Natural killer cell (primary cell): ENCODE measurements around the gene NSRP1. TPM values are rescaled to one million over a fixed set of nuclear protein-coding genes. Genes with fewer than 3 reads are reported as not detected.

Experiments used
- ATAC-seq, 3 donors: fragments of 150-1000 bp in 2 of 3; fragments of 200-7000 bp in 1 of 3; cut with Tn5 transposase; 1 replicate in 1 of 3; 2 replicates in 2 of 3; pipeline ENCODE4 v1.10.0; 2021; ENCODE audit warnings: mild to moderate bottlenecking in 2 of 3, moderate library complexity in 2 of 3
- DNase-seq, 2 donors: peaks; one replicate each; pipeline versions ENCODE4 v3.0.0 to v3.0.0-alpha.2; 2013 to 2021; ENCODE audit warnings: mixed read lengths in 1 of 2
- H3K27ac ChIP-seq: one replicate; pipeline ENCODE4 v1.5.1; 2013; ENCODE audit warnings: mild to moderate bottlenecking, low read length
- H3K27me3 ChIP-seq: one replicate; pipeline ENCODE4 v1.6.1; 2013; ENCODE audit warnings: low read length; ENCODE audit not compliant: control insufficient read depth, insufficient read depth
- H3K36me3 ChIP-seq: one replicate; pipeline ENCODE4 v1.6.1; 2013; ENCODE audit warnings: low read length; ENCODE audit not compliant: control insufficient read depth, insufficient read depth
- H3K4me1 ChIP-seq: one replicate; pipeline ENCODE4 v1.6.1; 2013; ENCODE audit warnings: low read length; ENCODE audit not compliant: control insufficient read depth, insufficient read depth
- H3K4me3 ChIP-seq: one replicate; pipeline ENCODE4 v1.5.1; 2013; ENCODE audit warnings: low read length
- H3K9me3 ChIP-seq: one replicate; pipeline ENCODE4 v1.6.1; 2013; ENCODE audit warnings: low read length; ENCODE audit not compliant: control insufficient read depth, insufficient read depth
- H3K27ac Mint-ChIP-seq, 2 donors: one replicate each; pipeline ENCODE4 v1.8.0; 2022; ENCODE audit warnings: mild to moderate bottlenecking in 2 of 2, mixed read lengths in 2 of 2, moderate library complexity in 1 of 2
- H3K27me3 Mint-ChIP-seq, 2 donors: one replicate each; pipeline ENCODE4 v1.8.0; 2022; ENCODE audit warnings: low read depth in 2 of 2, mixed read lengths in 2 of 2
- H3K36me3 Mint-ChIP-seq: one replicate; pipeline ENCODE4 v1.8.0; 2022; ENCODE audit warnings: mixed read lengths
- H3K4me1 Mint-ChIP-seq, 2 donors: one replicate each; pipeline ENCODE4 v1.8.0; 2022; ENCODE audit warnings: mixed read lengths in 2 of 2
- H3K4me3 Mint-ChIP-seq: one replicate; pipeline ENCODE4 v1.8.0; 2022; ENCODE audit warnings: mild to moderate bottlenecking, moderate library complexity, mixed read lengths
- H3K9me3 Mint-ChIP-seq, 2 donors: one replicate each; pipeline ENCODE4 v1.8.0; 2022; ENCODE audit warnings: mixed read lengths in 2 of 2
- CTCF ChIP-seq: fragments of 200-600 bp; IDR thresholded peaks from one replicate; pipeline ENCODE4 v1.8.0; 2022; ENCODE audit warnings: antibody characterized with exemption
- WGBS: methylation state at CpG from one replicate; pipeline ENCODE4 v1.1.7; 2013; ENCODE audit warnings: missing lambda C conversion rate; ENCODE audit not compliant: insufficient coverage; 5-methylcytosine and 5-hydroxymethylcytosine counted together
- intact Hi-C: fragments of 100-400 bp; cut with micrococcal nuclease; formaldehyde crosslinking; loops from one replicate; pipeline ENCODE4 v1.14.2; 2022
- total RNA-seq, 4 donors: library from RNA; stranded (reverse); fragments of 120-200 nt in 1 of 4; gene quantifications; one replicate each; pipeline versions ENCODE4 v1.2.3 to v1.2.4, GENCODE V29; 2013 to 2022

The NSRP1 gene
- total RNA-seq, 3 donors from 2014 or later (not counting 1 experiment from before 2014, with no cell fraction given) = 27.0 to 33.7 (median 29.7) TPM

- WGBS = 85% methylated on average over 10 of the region's 10 CpGs
- peaks cover 18% of the 10 kb centered on the region for H3K4me1 ChIP-seq
- H3K36me3 ChIP-seq = no peaks in the 10 kb centered on the region
- H3K4me3 ChIP-seq = no peak overlapping the region
- ATAC-seq (no peak), DNase-seq (no peak)
- H3K9me3 Mint-ChIP-seq = no peaks in the 10 kb centered on the region
- H3K27ac Mint-ChIP-seq = no peak overlapping the region
- no peak overlapping the region for H3K27ac ChIP-seq
- no peaks in the 10 kb centered on the region for H3K36me3 Mint-ChIP-seq
- no peak overlapping the region for H3K4me3 Mint-ChIP-seq
- H3K27me3 ChIP-seq = peaks cover 24% of the 10 kb centered on the region
- peaks cover 45 to 55% of the 10 kb centered on the region in 2 donors for H3K27me3 Mint-ChIP-seq
- TF ChIP-seq CTCF = no peak
- no peaks in the 10 kb centered on the region for H3K9me3 ChIP-seq
- H3K4me1 Mint-ChIP-seq = peaks cover 4 to 24% of the 10 kb centered on the region in 2 donors
- intact Hi-C loops = no loop called here
These were observed 115.6 kb downstream of the NSRP1 start for GRCh38 chr17:30232015-30232823.

GRCh38 chr17:30232824-30233427, 116.3 kb downstream of the NSRP1 start:
- no peaks in the 10 kb centered on the region for H3K9me3 ChIP-seq
- no peak for TF ChIP-seq CTCF
- no peaks in the 10 kb centered on the region for H3K36me3 ChIP-seq
- Mint-ChIP-seq H3K4me1 (peaks cover 4 to 31% of the 10 kb centered on the region in 2 donors), H3K9me3 (no peaks in the 10 kb centered on the region), H3K36me3 (no peaks in the 10 kb centered on the region), H3K4me3 (no peak overlapping the region), H3K27ac (no peak overlapping the region), H3K27me3 (peaks cover 47 to 55% of the 10 kb centered on the region in 2 donors)
- no peak overlapping the region for H3K27ac ChIP-seq
- H3K27me3 ChIP-seq = peaks cover 30% of the 10 kb centered on the region
- peaks cover 25% of the 10 kb centered on the region for H3K4me1 ChIP-seq
- DNase-seq (no peak), ATAC-seq (no peak)
- 87% methylated on average over 11 of the region's 11 CpGs for WGBS
- intact Hi-C loops = no loop called here
- H3K4me3 ChIP-seq = no peak overlapping the region

GRCh38 chr17:30234296-30234695, 117.7 kb downstream of the NSRP1 start:
- DNase-seq = no peak
- ATAC-seq = no peak
- 85% methylated on average over 6 of the region's 6 CpGs for WGBS
- Mint-ChIP-seq H3K4me1 (peaks cover 13 to 44% of the 10 kb centered on the region in 2 donors), H3K27me3 (peaks cover 51 to 55% of the 10 kb centered on the region in 2 donors), H3K4me3 (no peak overlapping the region), H3K27ac (no peak overlapping the region), H3K36me3 (no peaks in the 10 kb centered on the region), H3K9me3 (no peaks in the 10 kb centered on the region)
- Histone ChIP-seq H3K27me3 (peaks cover 34% of the 10 kb centered on the region), H3K27ac (no peak overlapping the region), H3K36me3 (no peaks in the 10 kb centered on the region), H3K9me3 (no peaks in the 10 kb centered on the region), H3K4me3 (no peak overlapping the region), H3K4me1 (peaks cover 39% of the 10 kb centered on the region)
- no peak for TF ChIP-seq CTCF
- intact Hi-C loops = no loop called here
